ENCODE data around the gene ADGRA1.
"Not testable (repeated sequence)": the region's sequence is repeated elsewhere in the genome, so short reads cannot be mapped to it uniquely, and the experiment has no call there.

ADGRA1 gene

GRCh38 chr10:133150226-133150625, 62.5 kb downstream of the ADGRA1 start:
- H3K79me2 ChIP-seq (ENCODE audit: insufficient read depth, low read depth): no peaks in the 10 kb centered on the region
- peaks cover 27% of the 10 kb centered on the region for H3K27me3 ChIP-seq (ENCODE audit: insufficient read depth, low read depth)

DNA sequence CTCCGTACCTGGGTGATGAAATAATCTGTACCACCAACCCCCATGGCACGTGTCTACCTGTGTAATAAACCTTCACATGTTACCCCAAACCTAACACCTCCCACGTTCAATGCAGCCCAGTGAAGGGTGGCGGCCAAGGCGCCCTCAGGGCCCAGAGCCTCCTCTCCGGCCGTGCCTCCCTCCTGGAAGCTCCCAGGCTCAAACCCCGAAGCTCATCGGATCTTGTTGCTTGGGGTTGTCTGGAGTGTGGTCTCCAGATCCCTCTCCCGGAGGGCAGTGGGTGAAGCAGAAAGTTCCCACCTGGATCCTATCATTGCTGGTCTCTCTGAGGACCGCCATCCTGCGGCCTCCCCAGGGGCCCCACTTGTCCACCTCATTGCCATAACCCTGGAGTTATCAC, 62.9 kb downstream of the ADGRA1 start:
- Histone ChIP-seq H3K4me2 (no peak overlapping the region), H4K20me1 (ENCODE audit: insufficient read depth) (no peaks in the 10 kb centered on the region), H3K27ac (no peak overlapping the region), H3K4me1 (ENCODE audit: low read depth, poor library complexity, severe bottlenecking) (no peaks in the 10 kb centered on the region), H2AFZ (ENCODE audit: low read depth) (no peak overlapping the region), H3K9ac (no peak overlapping the region), H3K79me2 (ENCODE audit: insufficient read depth, low read depth) (no peaks in the 10 kb centered on the region), H3K27me3 (ENCODE audit: insufficient read depth, low read depth) (peaks cover 25% of the 10 kb centered on the region), H3K4me3 (IDR thresholded peaks at IDR 0.05; ENCODE audit: insufficient read depth, low read depth, low read length) (no peak overlapping the region), H3K36me3 (ENCODE audit: insufficient read depth) (no peaks in the 10 kb centered on the region)
- TF ChIP-seq CTCF (conservative IDR thresholded peaks at IDR 0.05; ENCODE audit: low read depth, low read length): no peak

More at GRCh38 chr10:133150226-133150625, 62.5 kb downstream of the ADGRA1 start:
- Histone ChIP-seq H3K4me1 (ENCODE audit: low read depth, poor library complexity, severe bottlenecking) (no peaks in the 10 kb centered on the region), H3K27ac (no peak overlapping the region), H3K9ac (no peak overlapping the region), H3K36me3 (ENCODE audit: insufficient read depth) (no peaks in the 10 kb centered on the region), H3K4me3 (IDR thresholded peaks at IDR 0.05; ENCODE audit: insufficient read depth, low read depth, low read length) (no peak overlapping the region), H3K4me2 (no peak overlapping the region), H2AFZ (ENCODE audit: low read depth) (no peak overlapping the region), H4K20me1 (ENCODE audit: insufficient read depth) (no peaks in the 10 kb centered on the region)
- no peak for TF ChIP-seq CTCF (conservative IDR thresholded peaks at IDR 0.05; ENCODE audit: low read depth, low read length)

DNA sequence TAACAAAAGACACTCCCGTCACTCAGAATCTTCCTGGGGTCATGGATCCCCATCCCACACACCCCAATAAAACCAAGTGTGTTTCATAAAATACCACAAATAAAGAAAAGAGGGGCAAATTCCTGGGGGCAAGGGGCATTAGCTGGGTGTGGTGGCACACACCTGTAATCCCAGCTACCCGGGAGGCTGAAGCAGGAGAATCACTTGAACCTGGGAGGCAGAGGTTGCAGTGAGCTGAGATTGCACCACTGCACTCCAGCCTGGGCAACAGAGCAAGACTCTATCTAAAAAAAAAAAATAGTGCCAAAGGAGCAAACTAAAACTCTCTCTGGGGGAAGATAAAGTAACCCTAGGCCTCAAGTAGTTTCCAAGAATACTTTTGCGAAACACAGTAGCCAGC, 63.3 kb downstream of the ADGRA1 start:
- not testable (repeated sequence) for H3K36me3 ChIP-seq (ENCODE audit: insufficient read depth); H2AFZ ChIP-seq (ENCODE audit: low read depth); H3K4me1 ChIP-seq (ENCODE audit: low read depth, poor library complexity, severe bottlenecking); H3K4me3 ChIP-seq (IDR thresholded peaks at IDR 0.05; ENCODE audit: insufficient read depth, low read depth, low read length); H3K4me2 ChIP-seq; H4K20me1 ChIP-seq (ENCODE audit: insufficient read depth); H3K9ac ChIP-seq; H3K27ac ChIP-seq; H3K79me2 ChIP-seq (ENCODE audit: insufficient read depth, low read depth)
- peaks cover 25% of the 10 kb centered on the region for H3K27me3 ChIP-seq (ENCODE audit: insufficient read depth, low read depth)

- TF ChIP-seq CTCF (conservative IDR thresholded peaks at IDR 0.05; ENCODE audit: low read depth, low read length): no peak
- Histone ChIP-seq H3K27me3 (ENCODE audit: insufficient read depth, low read depth) (peaks cover 25% of the 10 kb centered on the region), H3K36me3 (ENCODE audit: insufficient read depth) (no peaks in the 10 kb centered on the region), H4K20me1 (ENCODE audit: insufficient read depth) (no peaks in the 10 kb centered on the region), H3K9ac (no peak overlapping the region), H3K79me2 (ENCODE audit: insufficient read depth, low read depth) (no peaks in the 10 kb centered on the region), H2AFZ (ENCODE audit: low read depth) (no peak overlapping the region), H3K27ac (no peak overlapping the region), H3K4me3 (IDR thresholded peaks at IDR 0.05; ENCODE audit: insufficient read depth, low read depth, low read length) (no peak overlapping the region), H3K4me2 (no peak overlapping the region), H3K4me1 (ENCODE audit: low read depth, poor library complexity, severe bottlenecking) (no peaks in the 10 kb centered on the region)
These were observed 63.8 kb downstream of the ADGRA1 start for GRCh38 chr10:133151543-133151972.

DNA sequence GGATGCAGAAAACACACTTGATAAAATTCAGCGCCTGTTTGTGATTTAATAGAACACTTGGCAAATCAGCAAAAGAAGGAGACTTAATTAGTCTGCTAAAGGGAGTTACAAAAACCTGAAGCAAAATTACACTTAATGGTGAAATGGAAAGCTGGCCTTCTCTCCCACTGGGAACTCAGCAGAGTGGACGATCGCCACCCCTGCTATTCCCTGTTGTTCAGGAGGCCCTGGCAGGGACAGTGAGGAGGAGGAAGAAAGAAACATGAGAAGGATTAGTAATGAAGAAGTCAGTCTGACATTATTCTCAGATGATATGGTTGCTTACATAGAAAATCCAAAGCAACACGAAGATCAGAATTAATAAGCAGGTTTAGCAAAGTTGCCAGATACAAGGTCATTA, 66.7 kb downstream of the ADGRA1 start:
- H3K79me2 ChIP-seq (ENCODE audit: insufficient read depth, low read depth): no peaks in the 10 kb centered on the region
- no peaks in the 10 kb centered on the region for H3K36me3 ChIP-seq (ENCODE audit: insufficient read depth)
- no peak overlapping the region for H2AFZ ChIP-seq (ENCODE audit: low read depth)
- H3K27ac ChIP-seq: no peak overlapping the region
- H3K27me3 ChIP-seq (ENCODE audit: insufficient read depth, low read depth): peaks cover 25% of the 10 kb centered on the region
- H4K20me1 ChIP-seq (ENCODE audit: insufficient read depth): no peaks in the 10 kb centered on the region
- no peaks in the 10 kb centered on the region for H3K4me1 ChIP-seq (ENCODE audit: low read depth, poor library complexity, severe bottlenecking)
- H3K4me3 ChIP-seq (IDR thresholded peaks at IDR 0.05; ENCODE audit: insufficient read depth, low read depth, low read length): no peak overlapping the region
- no peak overlapping the region for H3K4me2 ChIP-seq
- H3K9ac ChIP-seq: no peak overlapping the region
- TF ChIP-seq CTCF (conservative IDR thresholded peaks at IDR 0.05; ENCODE audit: low read depth, low read length): no peak

Measured in KMS-11 (cell line).